HG03045 (cell line): Measurements from ENCODE around the gene DHX30.

ENCODE experiments used
- ATAC-seq: cut with Tn5 transposase; IDR thresholded peaks from one replicate; pipeline ENCODE4 v1.9.1; 2021; ENCODE audit warnings: mild to moderate bottlenecking, moderate library complexity; ENCODE audit not compliant: unreplicated experiment

The DHX30 gene

DNA sequence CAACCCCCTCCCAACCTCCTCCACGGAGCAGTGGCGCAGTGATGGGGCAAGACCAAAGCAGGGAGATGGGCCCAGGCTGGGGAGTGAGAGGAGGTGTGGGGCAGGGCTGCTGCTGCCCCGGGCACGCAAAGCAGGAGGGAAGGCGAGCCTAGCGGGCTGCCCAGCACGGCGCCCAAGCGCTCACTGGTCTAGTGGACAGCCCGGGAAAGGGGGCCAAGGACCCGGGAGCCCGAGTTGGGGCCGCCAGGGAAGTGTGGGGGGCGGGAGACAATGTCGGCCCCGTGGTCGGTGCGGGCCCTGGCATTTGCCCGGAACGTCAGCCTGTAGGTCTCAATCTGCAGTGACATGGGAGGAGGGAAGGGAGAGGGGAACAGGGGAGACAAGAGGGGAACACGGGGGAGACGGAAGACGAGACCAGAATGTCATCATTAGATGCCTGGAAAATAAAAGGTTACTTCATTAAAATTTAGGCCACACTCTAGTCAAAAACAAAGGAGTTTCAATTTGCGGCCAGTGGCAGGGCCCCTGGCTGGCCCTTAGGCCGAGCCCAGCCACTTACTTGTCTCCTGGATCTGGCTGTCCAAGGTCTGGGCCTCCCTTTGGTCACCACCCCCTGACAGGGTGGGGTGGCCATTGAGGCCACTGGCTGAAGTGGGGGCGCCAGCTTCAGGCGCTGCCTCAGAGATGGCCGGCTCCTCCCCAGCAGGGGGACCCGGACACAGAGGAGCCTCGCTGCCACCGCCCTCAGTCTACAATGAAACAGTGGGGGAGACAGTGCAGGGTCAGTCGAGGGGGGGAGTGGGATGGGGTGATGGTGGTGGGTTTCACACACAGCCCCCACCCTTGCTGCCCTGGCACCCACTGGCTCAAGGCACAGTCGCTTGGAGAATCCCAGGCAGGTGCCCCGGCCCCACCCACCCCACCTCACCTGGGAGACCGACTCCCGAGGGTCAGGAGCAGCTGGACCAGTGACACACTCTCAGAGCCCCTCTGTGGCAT, 50.0 kb downstream of the DHX30 start:
- no peak for ATAC-seq

- no peak for ATAC-seq
These were observed 51.3 kb downstream of the DHX30 start for GRCh38 chr3:47854267-47854666.

- no peak for ATAC-seq
These were observed 52.0 kb downstream of the DHX30 start for GRCh38 chr3:47854720-47855455.

DNA sequence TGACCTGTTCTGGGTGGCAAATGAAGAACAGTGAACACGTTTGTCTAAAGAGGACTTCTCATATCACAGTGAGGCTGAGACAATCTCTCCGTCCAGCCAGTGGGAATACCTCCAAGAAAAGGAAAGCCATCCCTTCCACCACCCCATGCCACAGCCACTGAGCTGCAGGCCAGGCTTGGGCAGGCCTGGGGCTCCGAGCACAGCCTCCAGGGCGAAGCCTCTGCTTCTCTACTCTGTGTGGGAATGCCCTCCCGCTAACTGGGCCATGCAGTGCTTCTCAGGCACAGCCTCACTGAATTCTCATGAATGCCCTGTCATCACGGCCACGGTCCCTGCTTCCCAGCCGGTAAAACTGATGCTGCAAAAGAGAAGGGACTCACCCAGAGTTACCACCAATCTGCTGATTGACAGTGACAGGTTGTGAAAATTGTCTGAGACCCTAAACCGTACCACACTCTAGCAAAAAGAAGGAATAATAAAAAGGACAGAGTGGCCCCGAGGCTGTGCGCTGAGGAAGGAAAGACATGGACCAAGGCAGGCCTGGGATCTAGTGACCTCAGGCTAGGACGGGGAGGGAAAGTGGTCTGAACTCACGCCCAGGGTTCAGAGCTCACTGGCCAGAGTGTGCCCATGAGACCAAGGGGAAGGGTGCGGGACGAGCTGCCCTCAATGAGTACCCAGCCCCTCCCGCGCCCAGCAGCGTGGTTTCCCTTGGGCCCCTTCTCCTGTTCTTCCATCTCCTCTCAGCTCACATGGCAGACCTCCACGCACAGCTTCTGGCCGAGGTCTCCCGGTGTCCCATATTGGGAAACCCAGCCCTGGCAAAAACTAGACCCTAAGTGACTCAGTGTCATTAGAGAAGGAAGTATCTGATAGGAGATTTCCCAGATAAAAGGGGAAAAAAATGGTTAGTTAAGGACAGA, 52.8 kb downstream of the DHX30 start:
- no peak for ATAC-seq

DNA sequence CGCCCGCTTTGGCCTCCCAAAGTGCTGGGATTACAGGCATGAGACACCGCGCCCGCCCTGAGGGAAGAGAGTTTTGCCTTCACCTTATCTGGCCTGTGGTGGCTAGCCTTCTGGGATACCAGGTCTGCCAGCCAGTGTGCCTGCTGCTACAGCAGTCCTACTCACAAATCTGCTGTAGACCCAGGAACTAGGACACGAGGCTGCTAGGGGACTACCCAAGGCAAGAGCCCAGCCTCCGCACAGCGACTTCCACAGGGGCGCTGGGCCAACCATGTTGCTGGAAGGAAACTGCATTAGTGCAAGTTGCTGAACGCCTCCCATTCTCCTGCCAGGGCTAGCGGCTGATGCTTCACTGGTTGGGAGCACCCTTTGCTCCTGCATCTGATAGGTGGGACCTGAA, 53.7 kb downstream of the DHX30 start:
- no peak for ATAC-seq

DNA sequence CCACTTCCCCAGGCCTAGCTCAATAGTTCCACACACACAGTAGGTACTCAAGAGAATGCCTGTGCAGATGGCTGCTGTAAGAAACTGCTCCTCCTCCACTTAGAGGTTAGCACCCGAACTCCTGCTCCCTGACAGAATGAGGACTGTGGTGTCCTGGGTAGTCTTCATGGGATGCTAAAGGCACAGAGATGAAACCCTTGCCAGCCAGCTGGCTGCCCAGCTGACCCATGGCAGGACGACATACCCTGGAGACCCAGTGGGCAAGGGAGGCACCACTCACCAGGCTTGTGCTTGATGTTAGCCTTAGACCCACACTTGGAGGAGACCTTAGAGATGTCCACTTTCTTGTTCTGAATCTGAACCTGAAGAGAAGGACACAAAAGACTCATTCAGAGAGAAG, 54.2 kb downstream of the DHX30 start:
- ATAC-seq, result no peak

- ATAC-seq, result no peak
These were observed 57.1 kb downstream of the DHX30 start for GRCh38 chr3:47859956-47860605.

- ATAC-seq, result no peak
These were observed 60.6 kb downstream of the DHX30 start for GRCh38 chr3:47863391-47864128.

DNA sequence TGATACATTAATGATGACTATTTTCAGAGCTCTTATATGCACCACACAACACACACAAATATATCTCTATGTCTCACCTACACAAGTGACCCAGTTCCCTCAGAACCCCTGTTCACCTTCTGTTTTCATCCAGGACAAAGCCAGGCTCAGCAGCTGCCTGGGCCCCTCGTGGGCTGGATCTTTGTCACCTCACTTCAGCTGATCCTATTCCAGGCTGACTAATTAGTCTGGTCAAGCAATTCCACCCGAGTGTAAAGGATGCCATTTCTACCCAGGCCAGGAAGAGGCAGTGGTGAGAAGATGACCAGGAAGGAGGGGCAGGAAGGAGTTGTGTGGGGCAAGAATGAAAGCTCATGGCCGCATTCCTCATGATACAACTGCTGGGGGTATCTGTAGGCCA, 62.3 kb downstream of the DHX30 start:
- ATAC-seq, result no peak

GRCh38 chr3:47867451-47868044, 64.6 kb downstream of the DHX30 start:
- no peak for ATAC-seq

DNA sequence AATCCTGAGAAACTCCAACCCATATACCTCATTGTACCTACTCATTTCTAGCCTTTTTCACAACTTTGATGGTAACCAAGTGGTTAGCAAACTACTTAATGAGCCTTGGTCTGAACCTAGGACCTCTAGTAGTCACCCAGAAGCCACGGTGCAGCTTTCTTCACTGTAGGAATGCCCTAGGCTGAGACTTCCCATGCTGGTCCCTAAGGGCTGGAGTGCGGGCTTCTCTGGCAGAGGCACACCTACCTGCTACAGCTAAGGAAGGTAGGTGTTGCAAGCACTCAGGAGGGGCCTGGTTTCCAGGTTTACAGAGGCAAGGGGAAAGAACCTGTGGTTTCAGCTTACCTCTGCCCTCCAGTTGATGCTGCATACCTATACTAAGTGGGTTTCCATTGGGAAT, 65.4 kb downstream of the DHX30 start:
- no peak for ATAC-seq

GRCh38 chr3:47870156-47870555, 67.2 kb downstream of the DHX30 start:
- ATAC-seq, result no peak

DNA sequence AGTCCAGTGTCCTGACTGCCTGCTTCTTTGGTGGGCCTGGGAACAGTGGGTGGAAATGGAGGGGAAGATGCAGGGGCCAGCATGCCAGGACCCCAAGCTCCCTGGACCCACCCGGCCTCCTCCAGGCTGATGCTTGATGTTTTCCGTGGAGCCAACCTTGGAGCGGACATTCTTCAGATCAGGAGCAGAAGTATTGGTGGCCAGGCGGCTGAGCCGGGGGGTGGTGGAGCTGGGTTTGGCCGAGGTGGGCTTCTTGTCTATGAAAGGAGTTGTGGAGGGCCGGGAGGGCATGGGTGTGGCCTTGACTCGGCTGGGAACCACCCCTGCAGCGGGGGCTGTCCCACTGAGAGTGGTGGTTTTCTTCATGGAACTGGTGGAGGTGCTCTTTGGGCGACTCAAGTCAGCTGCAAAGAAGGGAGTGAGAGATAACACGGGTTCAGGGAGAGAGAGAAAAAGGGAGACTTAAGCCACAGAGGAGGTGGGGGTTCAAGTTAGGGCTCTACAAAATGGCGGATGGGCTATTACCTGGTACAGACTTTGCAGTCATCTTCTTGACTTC, 67.8 kb downstream of the DHX30 start:
- ATAC-seq, result no peak

GRCh38 chr3:47871389-47871788, 68.5 kb downstream of the DHX30 start:
- no peak for ATAC-seq

DNA sequence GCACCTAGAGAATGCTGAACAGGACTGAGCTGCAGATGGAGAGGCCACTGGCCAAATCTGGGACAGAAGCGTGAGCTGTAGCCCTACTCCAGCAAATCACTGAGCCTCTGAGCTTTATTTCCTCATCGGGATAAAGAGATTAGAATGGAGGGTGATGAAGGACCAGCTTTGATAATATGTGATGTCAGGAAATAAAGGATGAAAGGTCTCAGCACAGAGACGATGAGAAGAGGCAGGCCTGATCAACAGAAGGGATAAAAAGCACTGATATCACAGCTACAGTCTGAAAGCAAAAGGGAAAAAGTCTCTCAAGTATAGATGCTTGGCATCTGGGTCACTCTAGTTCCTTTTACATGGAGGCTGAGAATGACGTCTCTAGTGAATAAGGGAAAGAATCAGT, 70.0 kb downstream of the DHX30 start:
- no peak for ATAC-seq

- no peak for ATAC-seq
These were observed 71.5 kb downstream of the DHX30 start for GRCh38 chr3:47874438-47874837.

DNA sequence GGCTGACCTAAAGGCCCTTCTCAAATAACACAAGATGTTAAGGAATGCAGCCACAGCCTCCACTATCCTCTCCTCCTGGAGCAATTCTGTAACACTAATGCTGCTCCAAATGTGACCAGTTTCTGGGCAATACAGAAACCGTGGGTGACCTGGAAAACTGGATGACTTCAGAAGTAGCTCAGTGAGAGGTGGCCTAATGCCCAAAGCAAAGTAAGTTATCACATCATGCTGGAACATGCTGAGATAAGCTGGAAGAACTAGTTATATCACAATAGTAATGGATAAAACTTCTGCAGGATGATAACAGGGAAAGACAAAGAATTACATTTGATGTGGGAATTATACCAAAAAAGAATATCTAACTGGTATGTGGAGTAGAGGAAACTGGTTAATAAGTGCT, 72.0 kb downstream of the DHX30 start:
- ATAC-seq, result no peak

DNA sequence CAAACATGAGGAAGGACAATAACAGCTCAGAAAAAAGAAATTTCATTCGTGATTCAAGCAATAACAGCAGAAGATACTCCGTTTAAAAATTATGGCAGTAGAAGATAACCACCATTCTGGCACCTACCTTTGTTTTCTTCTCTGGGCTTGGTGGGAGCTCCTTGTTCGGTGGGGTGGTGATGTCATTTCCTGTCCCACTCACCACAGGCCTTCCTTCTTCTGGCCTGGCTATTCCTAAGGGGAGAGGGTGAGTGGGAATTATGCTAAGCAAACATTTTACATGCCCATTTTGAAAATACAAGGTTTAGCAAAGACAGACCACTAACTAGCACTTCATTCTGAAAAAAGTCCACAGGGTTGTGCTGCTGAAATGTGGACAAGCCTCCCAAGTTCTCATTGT, 74.4 kb downstream of the DHX30 start:
- ATAC-seq, result no peak

GRCh38 chr3:47877719-47878118, 74.8 kb downstream of the DHX30 start:
- ATAC-seq, result no peak
